CD4-positive, alpha-beta T cell (primary cell): ENCODE data around the gene PCDHAC1. TPM values are rescaled to one million over a fixed set of nuclear protein-coding genes. Genes with fewer than 3 reads are reported as not detected.

ENCODE experiments used
- ATAC-seq: fragments of 200-7000 bp; cut with Tn5 transposase; one replicate; pipeline ENCODE4 v1.10.0; 2022; ENCODE audit warnings: mild to moderate bottlenecking; ENCODE audit not compliant: poor library complexity
- CTCF ChIA-PET: fragments of 350-600 bp; sonication (Branson Sonifier 250); formaldehyde crosslinking; loops from one replicate; lab custom pipeline; 2021; ENCODE audit warnings: antibody characterized with exemption, inconsistent platforms; lab: Charles Lee
- POLR2A ChIA-PET: fragments of 350-600 bp; sonication (Branson Sonifier 250); formaldehyde crosslinking; loops from one replicate; lab custom pipeline; 2021; ENCODE audit warnings: antibody characterized with exemption, inconsistent platforms; lab: Charles Lee
- DNase-seq, 14 experiments: peaks; one replicate each; pipeline ENCODE4 v3.0.0-alpha.2; 2013 to 2020; ENCODE audit warnings: mixed read lengths in 2 of 14
- H3K27ac ChIP-seq, 2 donors: one replicate each; pipeline versions ENCODE4 v1.5.1 to v1.7.0; 2013; ENCODE audit warnings: low read length in 2 of 2, low read depth in 1 of 2, mild to moderate bottlenecking in 1 of 2
- H3K27me3 ChIP-seq, 2 experiments: 1 replicate in 1 of 2; 2 replicates in 1 of 2; pipeline versions ENCODE4 v1.6.1 to v1.7.0; 2013; ENCODE audit warnings: low read length in 2 of 2, control low read depth in 1 of 2, mild to moderate bottlenecking in 1 of 2, moderate library complexity in 1 of 2; ENCODE audit not compliant: insufficient read depth in 2 of 2, control insufficient read depth in 1 of 2
- H3K36me3 ChIP-seq: one replicate; pipeline ENCODE4 v1.6.1; 2013; ENCODE audit warnings: low read length, control low read depth; ENCODE audit not compliant: insufficient read depth
- H3K4me1 ChIP-seq: one replicate; pipeline ENCODE4 v1.6.1; 2013; ENCODE audit warnings: low read length, control low read depth; ENCODE audit not compliant: insufficient read depth
- H3K4me3 ChIP-seq: one replicate; pipeline ENCODE4 v1.5.1; 2013; ENCODE audit warnings: mild to moderate bottlenecking, low read length, moderate library complexity
- H3K9me3 ChIP-seq, 2 experiments: 1 replicate in 1 of 2; 2 replicates in 1 of 2; pipeline versions ENCODE4 v1.6.1 to v1.7.0; 2013; ENCODE audit warnings: low read length in 2 of 2, mild to moderate bottlenecking in 2 of 2, control low read depth in 1 of 2, moderate library complexity in 1 of 2; ENCODE audit not compliant: control insufficient read depth in 1 of 2, insufficient read depth in 1 of 2
- H3K27ac Mint-ChIP-seq: one replicate; pipeline ENCODE4 v1.8.0; 2020; ENCODE audit warnings: mixed read lengths
- H3K27me3 Mint-ChIP-seq: one replicate; pipeline ENCODE4 v1.8.0; 2021; ENCODE audit warnings: mixed read lengths
- H3K36me3 Mint-ChIP-seq: one replicate; pipeline ENCODE4 v1.8.0; 2021; ENCODE audit warnings: low read depth, mixed read lengths
- H3K4me1 Mint-ChIP-seq: one replicate; pipeline ENCODE4 v1.8.0; 2021; ENCODE audit warnings: low read depth, mixed read lengths
- H3K4me3 Mint-ChIP-seq: one replicate; pipeline ENCODE4 v1.8.0; 2020; ENCODE audit warnings: mild to moderate bottlenecking, mixed read lengths
- H3K9me3 Mint-ChIP-seq: one replicate; pipeline ENCODE4 v1.8.0; 2020; ENCODE audit warnings: mixed read lengths
- CTCF ChIP-seq: fragments of 200-600 bp; IDR thresholded peaks from one replicate; pipeline ENCODE4 v1.8.0; 2022; ENCODE audit warnings: antibody characterized with exemption, mild to moderate bottlenecking
- intact Hi-C, 2 experiments: fragments of 100-400 bp; cut with DNase I in 1 of 2; cut with micrococcal nuclease in 1 of 2; formaldehyde crosslinking; loops; one replicate each; pipeline versions ENCODE4 v1.15.1 to v1.9.0; 2023 to 2025; cut with DNase I, micrococcal nuclease
- total RNA-seq, 174 experiments: library from RNA in 2 of 174; stranded (reverse) in 2 of 174; gene quantifications; one replicate each; pipeline ENCODE4 v1.2.3 and lab custom pipeline; 2021 to 2026

The PCDHAC1 gene
- total RNA-seq, 2 experiments from 2014 or later, result not detected

DNA sequence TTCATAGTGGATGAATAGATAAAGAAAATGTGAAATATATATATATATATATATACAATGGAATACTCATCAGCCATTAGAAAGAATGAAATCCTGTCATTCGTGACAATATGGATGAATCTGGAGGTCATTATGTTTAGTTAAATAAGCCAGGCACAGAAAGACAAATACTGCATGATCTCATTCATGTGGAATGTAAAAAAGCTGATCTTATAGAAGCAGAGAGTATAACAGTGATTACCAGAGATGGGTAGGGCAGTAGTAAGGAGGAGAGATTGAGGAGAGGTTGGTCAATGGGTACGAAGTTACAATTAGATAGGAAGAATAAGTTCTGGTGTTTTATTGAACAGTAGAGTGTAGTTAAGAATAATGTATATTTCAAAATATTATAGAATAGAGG, 20.5 kb downstream of the PCDHAC1 start:
- TF ChIP-seq CTCF, result no peak
- Histone ChIP-seq H3K4me1 (no peaks in the 10 kb centered on the region), H3K9me3 (peaks cover 0 to 4% of the 10 kb centered on the region in 2 experiments), H3K27ac (no peak overlapping the region), H3K4me3 (no peak overlapping the region), H3K36me3 (no peaks in the 10 kb centered on the region), H3K27me3 (no peaks in the 10 kb centered on the region)
- peaks cover 23% of the 10 kb centered on the region for H3K9me3 Mint-ChIP-seq
- ChIA-PET POLR2A (no interaction called here), CTCF (no interaction called here)
- intact Hi-C loops, result no loop called here
- no peak overlapping the region for H3K27ac Mint-ChIP-seq
- no peak overlapping the region for H3K4me3 Mint-ChIP-seq
- H3K27me3 Mint-ChIP-seq, result peaks cover 9% of the 10 kb centered on the region
- ATAC-seq, result no peak
- no peak for DNase-seq
- no peaks in the 10 kb centered on the region for H3K4me1 Mint-ChIP-seq
- H3K36me3 Mint-ChIP-seq, result no peaks in the 10 kb centered on the region

GRCh38 chr5:140951636-140952035, 25.5 kb downstream of the PCDHAC1 start:
- Histone ChIP-seq H3K27me3 (no peaks in the 10 kb centered on the region), H3K4me3 (no peak overlapping the region), H3K36me3 (no peaks in the 10 kb centered on the region), H3K4me1 (no peaks in the 10 kb centered on the region), H3K27ac (no peak overlapping the region), H3K9me3 (no peaks in the 10 kb centered on the region)
- ATAC-seq, result no peak
- no peak for DNase-seq
- no peaks in the 10 kb centered on the region for H3K36me3 Mint-ChIP-seq
- H3K27me3 Mint-ChIP-seq, result peaks cover 19% of the 10 kb centered on the region
- intact Hi-C loops, result no loop called here
- H3K4me1 Mint-ChIP-seq, result no peaks in the 10 kb centered on the region
- H3K4me3 Mint-ChIP-seq, result no peak overlapping the region
- peaks cover 4% of the 10 kb centered on the region for H3K9me3 Mint-ChIP-seq
- CTCF ChIA-PET, result no interaction called here
- POLR2A ChIA-PET, result no interaction called here
- H3K27ac Mint-ChIP-seq, result no peak overlapping the region
- TF ChIP-seq CTCF, result no peak

GRCh38 chr5:140953234-140953633, 27.1 kb downstream of the PCDHAC1 start:
- H3K27ac Mint-ChIP-seq, result no peak overlapping the region
- H3K4me1 Mint-ChIP-seq, result no peaks in the 10 kb centered on the region
- H3K36me3 ChIP-seq, result no peaks in the 10 kb centered on the region
- intact Hi-C loops, result no loop called here
- ChIA-PET POLR2A (no interaction called here), CTCF (no interaction called here)
- H3K9me3 ChIP-seq, result no peaks in the 10 kb centered on the region
- no peak for DNase-seq
- no peak for TF ChIP-seq CTCF
- no peak overlapping the region for H3K4me3 ChIP-seq
- H3K27me3 Mint-ChIP-seq, result peaks cover 29% of the 10 kb centered on the region
- ATAC-seq, result no peak
- H3K9me3 Mint-ChIP-seq, result peaks cover 2% of the 10 kb centered on the region
- no peak overlapping the region for H3K27ac ChIP-seq
- no peaks in the 10 kb centered on the region for H3K4me1 ChIP-seq
- no peak overlapping the region for H3K4me3 Mint-ChIP-seq
- no peaks in the 10 kb centered on the region for H3K36me3 Mint-ChIP-seq
- H3K27me3 ChIP-seq, result no peaks in the 10 kb centered on the region
